Measurements from ENCODE around the gene TBC1D5.

The TBC1D5 gene

GRCh38 chr3:17158941-17159682 is 583.3 kb downstream of the TBC1D5 start:
- no peak overlapping the region for H3K9ac ChIP-seq (ENCODE audit: insufficient read length)
- no peak overlapping the region for H3K27ac ChIP-seq
- no peak for DNase-seq (ENCODE audit: low read depth, low spot score)
- H3K36me3 ChIP-seq (ENCODE audit: insufficient read depth, low read length): no peaks in the 10 kb centered on the region
- H3K4me3 ChIP-seq: no peak overlapping the region
- H3K9me3 ChIP-seq (ENCODE audit: low read depth, low read length): no peaks in the 10 kb centered on the region
- TF ChIP-seq POLR2AphosphoS5 (IDR thresholded peaks at IDR 0.05; ENCODE audit: borderline replicate concordance, low read depth, low read length): no peak

GRCh38 chr3:17157713-17158112 is 584.7 kb downstream of the TBC1D5 start:
- Histone ChIP-seq H3K4me3 (no peak overlapping the region), H3K36me3 (ENCODE audit: insufficient read depth, low read length) (no peaks in the 10 kb centered on the region), H3K9ac (ENCODE audit: insufficient read length) (no peak overlapping the region), H3K9me3 (ENCODE audit: low read depth, low read length) (no peaks in the 10 kb centered on the region), H3K27ac (no peak overlapping the region)
- TF ChIP-seq POLR2AphosphoS5 (IDR thresholded peaks at IDR 0.05; ENCODE audit: borderline replicate concordance, low read depth, low read length): no peak
- no peak for TF ChIP-seq FOXP2 (optimal IDR thresholded peaks at IDR 0.05; ENCODE audit: control extremely low read depth, extremely low read length, insufficient read depth)
- no peak for TF ChIP-seq EZH2 (IDR thresholded peaks at IDR 0.05)
- no peak for DNase-seq (ENCODE audit: low read depth, low spot score)

- Histone ChIP-seq H3K4me3 (no peak overlapping the region), H3K36me3 (ENCODE audit: insufficient read depth, low read length) (no peaks in the 10 kb centered on the region), H3K27ac (no peak overlapping the region), H3K9me3 (ENCODE audit: low read depth, low read length) (no peaks in the 10 kb centered on the region), H3K9ac (ENCODE audit: insufficient read length) (no peak overlapping the region)
- no peak for TF ChIP-seq FOXP2 (optimal IDR thresholded peaks at IDR 0.05; ENCODE audit: control extremely low read depth, extremely low read length, insufficient read depth)
- TF ChIP-seq POLR2AphosphoS5 (IDR thresholded peaks at IDR 0.05; ENCODE audit: borderline replicate concordance, low read depth, low read length): no peak
- no peak for TF ChIP-seq EZH2 (IDR thresholded peaks at IDR 0.05)
- no peak for DNase-seq (ENCODE audit: low read depth, low spot score)
Observed at GRCh38 chr3:17156864-17157263, 585.6 kb downstream of the TBC1D5 start.

- Histone ChIP-seq H3K27ac (no peak overlapping the region), H3K4me3 (no peak overlapping the region), H3K9ac (ENCODE audit: insufficient read length) (no peak overlapping the region), H3K9me3 (ENCODE audit: low read depth, low read length) (no peaks in the 10 kb centered on the region), H3K36me3 (ENCODE audit: insufficient read depth, low read length) (no peaks in the 10 kb centered on the region)
- no peak for DNase-seq (ENCODE audit: low read depth, low spot score)
- TF ChIP-seq FOXP2 (optimal IDR thresholded peaks at IDR 0.05; ENCODE audit: control extremely low read depth, extremely low read length, insufficient read depth): no peak
- no peak for TF ChIP-seq POLR2AphosphoS5 (IDR thresholded peaks at IDR 0.05; ENCODE audit: borderline replicate concordance, low read depth, low read length)
- TF ChIP-seq EZH2 (IDR thresholded peaks at IDR 0.05): no peak
Observed at GRCh38 chr3:17155951-17156350, 586.5 kb downstream of the TBC1D5 start.

DNA sequence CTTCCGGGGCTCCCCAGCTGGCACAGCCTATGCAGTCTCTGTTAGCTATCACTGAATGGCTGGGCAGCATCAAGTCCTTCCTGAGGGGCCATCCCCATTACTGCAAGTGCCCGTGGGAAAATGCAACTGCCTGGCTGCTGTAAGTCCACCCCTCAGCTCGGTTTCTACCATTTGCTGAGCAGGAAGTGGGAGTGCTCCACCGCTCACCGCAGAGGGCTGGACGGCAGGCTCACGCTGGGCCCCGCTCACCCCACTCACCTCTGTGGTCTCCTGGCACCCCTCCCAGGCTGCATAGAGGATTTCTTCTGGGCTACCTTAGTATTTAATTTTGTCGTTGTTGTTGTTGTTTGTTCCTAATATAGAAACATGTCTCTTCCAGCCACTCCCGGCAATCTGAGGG is 587.5 kb downstream of the TBC1D5 start:
- Histone ChIP-seq H3K4me3 (no peak overlapping the region), H3K9me3 (ENCODE audit: low read depth, low read length) (no peaks in the 10 kb centered on the region), H3K9ac (ENCODE audit: insufficient read length) (no peak overlapping the region), H3K36me3 (ENCODE audit: insufficient read depth, low read length) (no peaks in the 10 kb centered on the region), H3K27ac (no peak overlapping the region)
- DNase-seq (ENCODE audit: low read depth, low spot score): no peak
- TF ChIP-seq FOXP2 (optimal IDR thresholded peaks at IDR 0.05; ENCODE audit: control extremely low read depth, extremely low read length, insufficient read depth): no peak
- TF ChIP-seq POLR2AphosphoS5 (IDR thresholded peaks at IDR 0.05; ENCODE audit: borderline replicate concordance, low read depth, low read length): no peak
- TF ChIP-seq EZH2 (IDR thresholded peaks at IDR 0.05): no peak

GRCh38 chr3:17154221-17154620 is 588.2 kb downstream of the TBC1D5 start:
- no peaks in the 10 kb centered on the region for H3K36me3 ChIP-seq (ENCODE audit: insufficient read depth, low read length)
- TF ChIP-seq FOXP2 (optimal IDR thresholded peaks at IDR 0.05; ENCODE audit: control extremely low read depth, extremely low read length, insufficient read depth): no peak
- no peak for TF ChIP-seq EZH2 (IDR thresholded peaks at IDR 0.05)
- TF ChIP-seq POLR2AphosphoS5 (IDR thresholded peaks at IDR 0.05; ENCODE audit: borderline replicate concordance, low read depth, low read length): no peak

DNA sequence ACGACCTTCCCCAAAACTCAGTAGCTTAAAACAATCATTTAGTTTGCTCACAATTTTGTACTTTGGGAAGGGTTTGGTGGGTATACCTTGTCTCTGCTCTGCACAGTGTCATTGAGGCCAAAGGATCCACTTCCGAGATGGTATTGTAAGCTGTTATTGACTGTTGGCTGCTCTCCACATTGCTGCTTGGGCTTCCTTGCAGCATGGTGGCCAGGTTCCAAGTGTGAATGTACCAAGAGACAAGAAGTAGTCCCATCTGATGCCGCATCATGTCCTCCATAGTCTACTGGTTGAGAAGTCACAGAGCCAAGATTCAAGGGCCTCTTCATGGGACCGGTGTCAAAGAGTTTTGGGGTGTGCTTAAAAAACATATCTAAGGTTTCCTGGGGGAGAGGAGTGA is 589.2 kb downstream of the TBC1D5 start:
- TF ChIP-seq FOXP2 (optimal IDR thresholded peaks at IDR 0.05; ENCODE audit: control extremely low read depth, extremely low read length, insufficient read depth) (no peak), EZH2 (IDR thresholded peaks at IDR 0.05) (no peak), POLR2AphosphoS5 (IDR thresholded peaks at IDR 0.05; ENCODE audit: borderline replicate concordance, low read depth, low read length) (no peak)

More at GRCh38 chr3:17154221-17154620, 588.2 kb downstream of the TBC1D5 start:
- Histone ChIP-seq H3K9me3 (ENCODE audit: low read depth, low read length) (no peaks in the 10 kb centered on the region), H3K9ac (ENCODE audit: insufficient read length) (no peak overlapping the region), H3K4me3 (no peak overlapping the region), H3K27ac (no peak overlapping the region)
- DNase-seq (ENCODE audit: low read depth, low spot score): no peak

DNA sequence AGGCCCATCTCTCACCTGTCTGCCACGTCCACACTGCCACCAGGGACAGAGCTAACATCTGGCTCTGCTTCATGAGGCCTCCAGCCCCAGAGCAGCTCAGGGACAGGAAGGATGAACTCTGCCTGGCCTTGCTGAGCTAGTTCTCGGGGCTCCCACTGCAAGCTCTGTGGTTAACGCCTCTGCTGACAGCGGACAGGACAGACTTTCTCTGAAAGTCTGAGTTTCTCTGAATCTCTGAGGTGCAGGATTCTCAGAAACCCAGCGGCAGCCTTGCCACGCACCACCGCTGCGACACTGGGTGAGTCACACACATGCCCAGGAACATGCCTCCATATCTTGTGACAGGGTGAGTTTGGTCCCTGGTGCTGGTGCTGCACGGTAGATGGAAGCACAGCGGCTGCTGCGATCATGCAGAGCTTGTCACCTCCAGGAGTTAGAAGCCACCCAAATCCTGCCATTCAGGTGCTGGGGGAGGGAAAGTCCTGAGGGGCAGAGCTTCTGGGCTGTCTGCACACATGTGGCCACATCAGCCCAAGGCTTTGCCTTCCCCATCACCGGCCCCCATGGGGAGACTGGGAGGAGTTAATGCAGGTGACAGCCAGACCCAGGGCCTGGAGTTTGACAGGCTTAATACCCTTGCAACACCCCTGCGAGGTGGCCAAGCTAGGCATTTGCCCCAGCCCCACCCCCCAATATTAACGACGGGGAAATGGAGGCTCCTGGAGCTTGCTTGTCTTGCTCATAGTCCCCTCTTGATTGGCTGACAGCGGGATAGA is 590.6 kb downstream of the TBC1D5 start:
- no peaks in the 10 kb centered on the region for H3K36me3 ChIP-seq (ENCODE audit: insufficient read depth, low read length)
- no peak overlapping the region for H3K4me3 ChIP-seq
- H3K9ac ChIP-seq (ENCODE audit: insufficient read length): no peak overlapping the region
- H3K9me3 ChIP-seq (ENCODE audit: low read depth, low read length): no peaks in the 10 kb centered on the region
- H3K27ac ChIP-seq: no peak overlapping the region
- TF ChIP-seq POLR2AphosphoS5 (IDR thresholded peaks at IDR 0.05; ENCODE audit: borderline replicate concordance, low read depth, low read length) (no peak), EZH2 (IDR thresholded peaks at IDR 0.05) (no peak), FOXP2 (optimal IDR thresholded peaks at IDR 0.05; ENCODE audit: control extremely low read depth, extremely low read length, insufficient read depth) (no peak)
- DNase-seq (ENCODE audit: low read depth, low spot score): no peak

More for the DNA sequence above, 589.2 kb downstream of the TBC1D5 start:
- Histone ChIP-seq H3K4me3 (no peak overlapping the region), H3K9ac (ENCODE audit: insufficient read length) (no peak overlapping the region), H3K36me3 (ENCODE audit: insufficient read depth, low read length) (no peaks in the 10 kb centered on the region), H3K9me3 (ENCODE audit: low read depth, low read length) (no peaks in the 10 kb centered on the region), H3K27ac (no peak overlapping the region)
- DNase-seq (ENCODE audit: low read depth, low spot score): no peak
